K562 (cell line): Measurements from ENCODE around the gene RRAS.

ENCODE experiments used
- CTCF ChIP-seq, 3 experiments: IDR thresholded peaks in 2 of 3; conservative IDR thresholded peaks in 1 of 3; 2 replicates each; pipeline ENCODE4 v1.5.1; 2011 to 2012; ENCODE audit warnings: low read length in 3 of 3, mild to moderate bottlenecking in 3 of 3, control low read depth in 2 of 3, improper control_type of control experiment in 1 of 3, inconsistent platforms in 1 of 3, low read depth in 1 of 3, mixed read lengths in 1 of 3, moderate library complexity in 1 of 3; ENCODE audit not compliant: insufficient read depth in 2 of 3
- ERF ChIP-seq: fragments of 450-650 bp; formaldehyde crosslinking; IDR thresholded peaks from 2 replicates; pipeline ENCODE4 v1.4.0; 2020; ENCODE audit warnings: mild to moderate bottlenecking, mixed read lengths
- FOXJ3 ChIP-seq: sonication (generic); formaldehyde crosslinking; IDR thresholded peaks from 2 replicates; pipeline ENCODE4 v1.4.0; 2020; ENCODE audit warnings: mild to moderate bottlenecking, missing genetic modification reagents
- SETDB1 ChIP-seq: IDR thresholded peaks from one replicate; pipeline ENCODE4 v1.6.1; 2012; ENCODE audit warnings: low read length, control low read depth, inconsistent platforms
- TAF1 ChIP-seq: IDR thresholded peaks from 2 replicates; pipeline ENCODE4 v1.6.1; 2011; ENCODE audit warnings: mild to moderate bottlenecking, low read length, moderate library complexity; ENCODE audit not compliant: insufficient read depth, control insufficient read depth, severe bottlenecking; ENCODE audit errors: extremely low read depth

GRCh38 chr19:49684251-49684982 lies 44.5 kb upstream of the RRAS start:
- TF ChIP-seq SETDB1 (no peak), ERF (CRISPR knock-in tag) (no peak), CTCF (IDR thresholded peaks at IDR 0.05 in 2 of 3, conservative IDR thresholded peaks at IDR 0.05 in 1 of 3; ENCODE audit: insufficient read depth in 2 of 3, low read depth in 1 of 3, low read length in 3 of 3) (peak; percentile 59 to 69 (median 63)), TAF1 (no peak), FOXJ3 (CRISPR knock-in tag) (no peak)
